Measurements from ENCODE around the gene KAT8.
"Not testable (repeated sequence)": the region's sequence is repeated elsewhere in the genome, so short reads cannot be mapped to it uniquely, and the experiment has no call there.

KAT8 gene

DNA sequence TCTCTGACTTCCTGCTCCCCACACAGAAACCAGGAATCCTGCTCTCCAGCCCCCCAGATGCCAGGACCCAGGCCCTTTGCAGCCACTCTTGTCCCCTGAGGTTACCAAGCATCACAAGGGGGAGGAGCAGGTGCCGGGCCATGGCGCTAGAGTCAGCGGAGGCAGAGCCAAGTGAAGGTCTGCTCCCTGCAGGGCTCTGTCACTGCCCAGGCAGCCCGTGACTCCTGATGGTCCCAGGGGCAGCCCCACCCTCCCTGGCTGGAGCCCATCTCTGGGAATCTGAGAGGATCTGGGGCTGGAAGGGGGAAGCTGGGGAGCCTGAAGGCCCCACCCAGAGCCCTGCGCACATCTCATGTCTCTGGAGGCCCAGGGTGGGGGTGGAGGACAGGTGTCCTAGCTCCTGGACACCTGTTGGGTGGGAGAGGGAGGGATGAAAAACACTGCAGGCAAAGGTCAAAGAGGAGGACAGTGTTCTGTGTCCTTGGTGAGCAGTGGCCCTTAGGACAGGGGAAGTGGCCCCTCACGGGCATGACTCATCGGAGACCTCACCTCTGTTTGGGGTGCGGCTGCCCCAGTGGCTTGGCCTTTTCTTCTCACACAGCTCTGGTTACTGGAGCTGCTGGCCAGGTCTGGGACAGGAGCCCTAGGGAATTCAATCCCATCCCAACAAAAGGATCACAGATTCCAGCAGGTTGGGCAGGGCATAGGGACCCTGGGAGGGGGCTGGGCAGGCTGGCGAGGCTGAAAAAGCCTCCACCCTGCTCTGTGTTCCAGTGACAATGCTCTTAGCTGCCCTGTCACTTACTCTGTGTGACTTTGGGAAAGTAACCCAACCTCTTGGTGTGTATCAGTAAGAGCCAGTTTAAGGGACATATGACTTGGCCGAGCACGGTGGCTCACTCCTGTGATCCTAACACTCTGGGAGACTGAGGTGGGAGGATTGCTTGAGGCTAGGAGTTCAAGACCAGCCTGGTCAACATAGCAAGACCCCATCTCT, 32.7 kb downstream of the KAT8 start, which contains the start of gene PRSS36:
Gene PRSS36, minus strand, starts transcription at position 173 of the 997 bp plus-strand sequence. Its CDS starts 31 bp downstream, at position 142.
- DNase-seq: no peak

DNA sequence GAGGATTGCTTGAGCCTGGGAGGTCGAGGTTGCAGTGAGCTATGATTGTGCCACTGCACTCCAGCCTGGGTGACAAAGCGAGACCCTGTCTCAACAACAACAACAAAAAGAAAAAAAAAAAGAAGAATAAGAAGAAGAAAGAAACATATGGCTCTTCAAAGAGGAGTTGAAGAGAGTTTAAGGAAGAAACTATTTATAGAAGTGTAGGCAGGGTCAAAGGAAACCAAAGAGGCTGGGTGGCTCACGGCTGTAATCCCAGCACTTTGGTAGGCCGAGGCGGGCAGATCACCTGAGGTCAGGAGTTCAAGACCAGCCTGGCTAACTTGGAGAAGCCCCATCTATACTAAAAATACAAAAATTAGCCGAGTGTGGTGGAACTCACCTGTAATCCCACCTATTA, 33.5 kb downstream of the KAT8 start:
- DNase-seq: not testable (repeated sequence)

DNA sequence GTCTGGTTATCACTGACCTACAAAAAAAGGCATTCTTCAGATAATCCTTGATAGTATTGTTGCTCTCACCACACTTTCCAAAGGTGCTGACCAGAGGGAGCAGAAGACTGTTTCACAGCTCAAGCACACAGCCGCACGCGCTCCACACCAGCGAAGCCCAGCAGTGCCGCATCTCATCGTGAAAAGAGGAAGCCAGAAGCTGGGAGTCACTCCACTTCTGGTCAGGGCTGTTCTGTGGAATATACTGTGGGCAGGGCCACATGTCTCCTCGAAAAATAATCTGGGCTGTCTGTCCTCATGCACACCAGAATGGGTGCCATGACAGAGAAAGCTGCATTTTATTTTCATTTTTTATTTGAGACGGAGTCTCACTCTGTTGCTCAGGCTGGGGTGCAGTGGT, 39.7 kb downstream of the KAT8 start:
- no peak for DNase-seq

DNA sequence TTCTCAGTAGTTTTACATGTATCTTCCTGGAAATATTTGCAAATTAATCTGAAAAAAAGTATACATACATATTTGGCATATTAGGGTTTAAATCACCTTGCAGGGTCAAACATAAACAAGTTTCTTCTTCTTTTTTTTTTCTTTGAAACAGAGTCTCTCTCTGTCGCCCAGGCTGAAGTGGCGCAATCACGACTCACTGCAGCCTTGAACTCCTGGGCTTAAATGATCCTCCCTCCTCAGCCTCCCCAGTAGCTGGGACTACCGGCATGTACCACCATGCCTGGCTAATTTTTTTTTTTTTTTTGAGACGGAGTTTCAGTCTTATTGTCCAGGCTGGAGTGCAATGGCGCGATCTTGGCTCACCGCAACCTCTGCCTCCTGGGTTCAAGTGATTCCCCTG, 49.9 kb downstream of the KAT8 start:
- DNase-seq: no peak

DNA sequence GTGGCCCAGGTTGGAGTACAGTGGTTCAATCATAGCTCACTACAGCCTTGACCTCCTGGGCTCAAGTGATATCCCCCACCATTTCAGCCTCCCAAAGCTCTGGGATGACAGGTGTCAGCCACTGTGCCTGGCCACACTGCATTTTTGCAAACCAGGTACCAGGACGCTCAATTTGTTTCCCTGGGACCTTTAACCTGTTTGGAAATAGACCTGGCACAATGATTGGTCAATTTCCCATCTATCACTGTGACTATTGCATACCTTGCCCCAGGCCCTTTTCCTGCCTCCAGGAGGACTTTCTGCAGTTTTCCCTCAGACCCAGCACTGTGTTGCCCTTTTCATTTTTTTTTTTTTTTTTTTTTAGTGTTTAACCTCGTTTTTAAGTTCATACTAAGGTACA, 51.4 kb downstream of the KAT8 start:
- DNase-seq: no peak

DNA sequence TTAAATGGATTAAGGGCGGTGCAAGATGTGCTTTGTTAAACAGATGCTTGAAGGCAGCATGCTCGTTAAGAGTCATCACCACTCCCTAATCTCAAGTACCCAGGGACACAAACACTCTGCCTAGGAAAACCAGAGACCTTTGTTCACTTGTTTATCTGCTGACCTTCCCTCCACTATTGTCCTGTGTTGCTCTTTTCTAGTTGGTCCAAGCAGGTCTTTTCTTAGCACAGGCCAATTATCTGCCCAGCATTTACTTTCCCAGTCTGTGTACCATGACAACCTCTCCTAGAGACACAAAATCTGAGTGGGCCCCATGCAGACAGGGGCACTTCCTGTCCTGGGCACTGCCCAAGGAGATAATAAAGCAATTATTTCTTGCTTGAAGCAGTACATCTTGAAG, 52.6 kb downstream of the KAT8 start:
- DNase-seq: not testable (repeated sequence)

DNA sequence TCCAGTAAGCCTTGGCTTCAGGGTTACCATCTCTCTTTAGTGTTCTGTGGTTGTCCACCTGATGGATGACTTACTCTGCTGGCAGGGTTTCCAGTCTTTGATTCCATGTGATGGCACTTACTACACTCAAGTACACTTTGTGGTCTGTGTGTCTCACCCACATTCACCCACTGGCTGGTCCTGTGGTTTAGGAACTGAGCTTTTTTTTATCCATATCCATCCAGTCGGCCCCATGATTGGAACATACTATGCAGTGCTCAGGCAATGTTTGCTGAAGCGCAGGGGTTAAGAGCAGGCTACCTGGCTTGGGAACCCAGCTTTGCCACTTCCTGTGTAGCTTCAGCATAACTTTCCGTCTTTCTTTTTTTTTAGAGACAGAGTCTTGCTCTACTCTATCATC, 59.7 kb downstream of the KAT8 start:
- no peak for DNase-seq

DNA sequence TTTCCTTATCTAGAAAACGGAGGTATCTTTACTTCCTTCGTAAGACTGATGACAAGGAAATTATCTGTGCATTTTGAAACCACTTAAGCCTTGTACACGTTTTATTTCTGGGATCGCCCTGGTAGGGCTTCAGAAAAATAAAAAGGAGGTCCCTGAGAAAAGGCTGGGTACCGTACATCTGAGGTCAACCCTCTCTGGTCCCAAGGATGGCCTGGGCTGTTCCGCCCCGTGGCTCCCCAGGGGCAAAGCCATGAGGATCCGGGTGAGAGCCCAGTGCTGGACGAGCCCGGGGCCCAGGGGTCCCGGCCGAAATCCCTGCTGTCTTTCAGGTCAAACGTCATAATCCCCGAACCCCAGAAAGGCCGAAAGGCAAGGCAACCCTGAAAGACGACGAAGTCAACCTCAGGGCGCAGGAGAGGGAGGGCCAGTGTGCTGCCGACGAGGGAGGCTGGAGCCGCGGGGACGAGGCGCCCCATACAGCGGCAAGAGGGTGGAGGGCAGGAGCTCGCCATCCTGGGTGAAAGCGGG, 61.8 kb downstream of the KAT8 start:
- no peak for DNase-seq

DNA sequence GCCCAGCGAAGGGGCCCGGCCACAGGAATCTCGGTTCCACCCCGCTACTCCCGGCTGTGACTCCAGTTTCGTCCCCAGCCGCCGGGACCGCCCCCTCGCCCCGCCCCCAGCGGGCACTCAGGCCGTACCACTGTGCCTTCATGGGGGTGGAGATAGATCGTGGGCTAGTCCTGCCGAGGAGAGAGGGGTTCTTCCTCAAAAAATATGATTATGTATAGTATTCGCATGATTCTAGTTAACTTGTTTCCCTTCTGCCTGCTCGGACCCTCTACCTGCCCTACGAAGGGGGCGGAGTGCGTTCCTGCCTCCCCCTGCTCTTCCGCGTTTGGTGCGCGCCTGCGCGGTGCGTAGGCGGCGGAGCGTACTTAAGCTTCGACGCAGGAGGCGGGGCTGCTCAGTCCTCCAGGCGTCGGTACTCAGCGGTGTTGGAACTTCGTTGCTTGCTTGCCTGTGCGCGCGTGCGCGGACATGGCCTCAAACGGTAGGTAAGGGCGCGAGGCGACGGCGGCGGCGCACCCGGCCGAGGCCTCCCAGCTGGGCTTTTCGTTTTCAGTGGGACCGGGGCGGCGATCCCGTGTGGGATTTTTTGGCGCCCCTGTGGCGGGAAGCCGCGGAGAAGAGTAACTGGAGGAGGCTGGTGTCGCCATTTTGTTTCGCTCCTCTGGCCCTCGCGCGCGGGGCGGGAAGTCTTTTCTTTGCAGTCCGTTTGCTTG, 62.4 kb downstream of the KAT8 start, which contains the start of gene FUS:
Gene FUS, plus strand, starts transcription at position 393 of the 713 bp plus-strand sequence. Its CDS starts 76 bp downstream, at position 469.
- peak; percentile 83 for DNase-seq

Measured in activated gamma-delta T cell (primary cell).